Epithelial cell of proximal tubule (primary cell): Measurements from ENCODE around the gene LIPK. TPM values are rescaled to one million over a fixed set of nuclear protein-coding genes. Genes with fewer than 3 reads are reported as not detected.
"Not testable (repeated sequence)": the region's sequence is repeated elsewhere in the genome, so short reads cannot be mapped to it uniquely, and the experiment has no call there.

ENCODE experiments used
- DNase-seq: peaks from one replicate; pipeline ENCODE4 v3.0.0-alpha.2; 2011; ENCODE audit warnings: low read depth
- H3K4me3 ChIP-seq: 2 replicates; pipeline ENCODE4 v1.5.1; 2011; ENCODE audit warnings: low read depth, mild to moderate bottlenecking, low read length
- total RNA-seq: library from RNA; depleted of rRNA; stranded (reverse); fragments of >200 nt; gene quantifications from 2 replicates; pipeline ENCODE4 v1.2.3, GENCODE V29; 2015
- TF ChIP-seq, protein P1 (sequence below): conservative IDR thresholded peaks from 2 replicates; pipeline ENCODE4 v1.5.1; 2012; ENCODE audit warnings: low read depth, mild to moderate bottlenecking, low read length

The LIPK gene
- total RNA-seq, 1 donor from 2014 or later: not detected

DNA sequence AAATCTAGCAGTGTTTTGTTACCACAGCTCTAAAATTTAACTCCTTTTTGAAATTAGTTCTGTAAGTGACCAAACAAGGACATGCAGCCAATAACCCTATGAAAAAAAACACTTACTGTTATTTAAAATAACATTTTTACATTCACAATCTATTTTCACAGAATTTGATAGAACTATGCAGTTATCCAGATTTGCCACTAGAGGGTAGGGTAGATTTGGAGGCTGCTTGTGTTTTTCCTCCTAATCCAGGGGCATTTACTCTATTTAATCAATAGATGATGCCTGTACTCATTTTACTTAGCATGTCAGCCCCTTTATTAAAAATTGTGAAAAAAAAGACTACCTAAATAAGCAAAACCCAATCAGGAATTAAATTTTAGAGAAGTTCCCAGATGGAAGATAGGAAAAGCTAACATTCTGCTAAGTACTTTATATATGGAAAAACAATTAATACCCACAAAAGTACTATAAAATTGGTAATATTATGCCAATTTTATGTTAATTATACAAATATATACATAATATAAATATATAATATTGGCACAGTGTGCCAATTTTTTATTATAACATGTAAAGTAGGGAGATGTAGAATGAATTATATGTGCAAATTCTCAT is 18.1 kb upstream of the LIPK start:
- no peak overlapping the region for H3K4me3 ChIP-seq
- no peak for DNase-seq
- TF ChIP-seq, protein P1, sequence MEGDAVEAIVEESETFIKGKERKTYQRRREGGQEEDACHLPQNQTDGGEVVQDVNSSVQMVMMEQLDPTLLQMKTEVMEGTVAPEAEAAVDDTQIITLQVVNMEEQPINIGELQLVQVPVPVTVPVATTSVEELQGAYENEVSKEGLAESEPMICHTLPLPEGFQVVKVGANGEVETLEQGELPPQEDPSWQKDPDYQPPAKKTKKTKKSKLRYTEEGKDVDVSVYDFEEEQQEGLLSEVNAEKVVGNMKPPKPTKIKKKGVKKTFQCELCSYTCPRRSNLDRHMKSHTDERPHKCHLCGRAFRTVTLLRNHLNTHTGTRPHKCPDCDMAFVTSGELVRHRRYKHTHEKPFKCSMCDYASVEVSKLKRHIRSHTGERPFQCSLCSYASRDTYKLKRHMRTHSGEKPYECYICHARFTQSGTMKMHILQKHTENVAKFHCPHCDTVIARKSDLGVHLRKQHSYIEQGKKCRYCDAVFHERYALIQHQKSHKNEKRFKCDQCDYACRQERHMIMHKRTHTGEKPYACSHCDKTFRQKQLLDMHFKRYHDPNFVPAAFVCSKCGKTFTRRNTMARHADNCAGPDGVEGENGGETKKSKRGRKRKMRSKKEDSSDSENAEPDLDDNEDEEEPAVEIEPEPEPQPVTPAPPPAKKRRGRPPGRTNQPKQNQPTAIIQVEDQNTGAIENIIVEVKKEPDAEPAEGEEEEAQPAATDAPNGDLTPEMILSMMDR: peak; percentile 84

DNA sequence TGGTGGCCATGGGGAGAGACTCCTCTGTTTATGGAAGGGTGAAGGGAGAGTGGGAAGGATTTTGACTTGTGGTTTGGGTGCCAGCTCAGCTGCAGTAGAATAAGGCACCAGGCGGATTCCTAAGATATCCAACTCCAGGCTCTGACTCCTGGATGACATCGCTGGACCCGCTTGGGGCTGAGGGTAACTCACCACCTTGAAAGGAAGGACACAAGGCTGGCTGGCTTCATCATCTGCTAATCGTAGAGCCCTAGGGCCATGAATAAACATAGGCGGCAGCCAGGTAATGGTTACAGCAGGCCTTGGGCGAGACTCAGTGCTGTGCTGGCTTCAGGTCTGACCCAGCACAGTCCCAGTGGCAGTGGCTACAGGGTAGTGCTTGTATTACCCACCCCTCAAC is 16.7 kb upstream of the LIPK start:
- no peak for DNase-seq
- TF ChIP-seq, protein P1: no peak
- H3K4me3 ChIP-seq: no peak overlapping the region

DNA sequence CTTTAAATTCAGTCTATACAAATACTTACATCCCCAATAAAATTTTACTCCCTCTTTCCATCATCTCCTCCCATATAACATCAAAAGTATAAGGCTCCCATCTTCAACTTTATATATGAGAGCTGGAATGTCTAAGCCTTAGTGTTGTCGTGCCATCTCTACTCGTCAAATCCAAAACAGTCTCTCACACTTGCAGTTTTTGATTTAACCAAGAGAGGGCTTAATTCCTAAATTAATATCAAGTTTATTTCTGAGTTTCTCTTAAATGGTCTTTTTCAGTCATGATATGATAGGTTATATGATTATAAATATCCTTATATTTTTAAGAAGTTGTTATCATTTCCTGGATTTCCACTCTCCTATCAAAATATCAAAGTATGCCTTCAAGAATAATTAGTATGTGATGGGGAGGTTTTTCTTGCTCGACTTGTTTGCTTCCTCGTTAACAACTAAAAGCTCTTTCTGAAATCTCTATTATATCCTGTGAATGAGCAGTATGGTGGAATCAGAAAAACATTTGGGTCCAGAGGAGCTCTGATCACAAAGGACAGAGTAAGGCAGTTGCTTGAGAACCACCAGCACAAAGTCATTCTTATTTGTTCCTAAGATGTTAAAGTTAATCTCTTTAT is 12.5 kb upstream of the LIPK start:
- no peak overlapping the region for H3K4me3 ChIP-seq
- no peak for DNase-seq
- TF ChIP-seq, protein P1: peak; percentile 39

DNA sequence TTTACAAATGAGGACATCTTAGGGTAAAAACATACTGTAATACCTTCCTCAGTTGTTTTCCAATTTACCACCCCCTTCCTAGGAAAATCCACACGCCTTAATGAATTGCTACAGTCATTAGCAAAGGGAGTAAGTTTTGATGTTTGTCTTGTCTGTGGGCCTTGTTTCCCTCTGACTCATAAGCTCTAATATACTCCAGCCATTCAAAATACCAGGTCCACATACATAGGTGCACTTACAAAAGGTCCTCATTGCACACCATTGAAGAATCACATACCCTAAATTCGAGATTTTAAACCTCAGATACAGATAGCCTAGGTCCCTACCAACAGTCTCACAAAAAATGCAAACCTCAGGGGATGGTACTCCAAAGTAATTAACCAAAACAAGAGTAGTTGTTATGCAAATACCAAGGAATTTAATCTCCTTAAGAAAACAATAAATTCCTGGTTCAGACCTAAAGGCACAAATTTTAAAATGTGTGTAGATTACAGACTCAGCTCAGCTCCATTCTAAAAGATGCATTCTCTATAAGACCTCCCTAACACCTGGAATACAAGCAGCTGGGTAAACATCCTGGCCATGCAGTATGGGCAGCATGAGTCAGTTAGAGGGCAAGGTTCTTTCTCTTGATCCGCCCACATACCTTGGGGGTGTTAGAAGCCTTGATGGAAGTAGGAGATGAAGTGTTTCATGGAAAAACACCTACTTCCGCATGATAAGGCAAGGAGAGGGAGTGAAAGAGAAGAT is 3.0 kb upstream of the LIPK start:
- peak; percentile 79 for DNase-seq

DNA sequence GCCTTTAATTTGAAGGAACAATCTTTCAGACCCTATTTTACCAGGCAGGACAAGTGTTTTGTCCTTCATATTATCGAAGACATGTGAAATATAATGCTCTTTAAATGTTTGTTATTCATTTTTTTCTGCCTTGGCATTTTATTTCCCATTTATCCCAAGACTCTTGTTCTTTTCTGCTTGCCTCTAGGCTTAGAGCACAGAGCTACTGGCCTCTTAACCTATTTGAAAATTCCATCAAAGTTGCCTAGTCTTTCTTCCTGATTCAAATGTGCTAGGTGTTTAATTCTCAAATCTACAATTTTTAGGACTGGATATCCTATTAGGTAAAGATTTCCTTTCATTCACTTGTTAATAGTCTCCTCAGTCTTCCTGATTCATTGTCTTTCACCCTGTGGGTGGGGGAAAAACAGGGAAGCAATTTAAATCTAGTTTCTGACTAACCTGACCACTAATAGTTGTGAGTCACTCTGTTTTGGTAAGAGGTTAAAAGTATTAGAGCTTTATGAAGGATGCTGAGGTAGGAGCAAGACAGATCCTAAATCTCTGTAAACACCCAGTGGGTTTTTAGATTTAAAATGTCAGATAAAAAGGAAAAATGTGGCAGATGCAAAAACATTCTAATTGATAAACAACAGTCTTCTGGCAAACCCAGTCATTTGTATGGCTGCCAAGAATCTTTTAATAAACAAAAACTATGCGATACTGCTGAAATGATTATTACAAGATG is 1.5 kb downstream of the LIPK start:
- H3K4me3 ChIP-seq: no peak overlapping the region
- TF ChIP-seq, protein P1: no peak
- DNase-seq: peak; percentile 69

More for the DNA sequence above, 3.0 kb upstream of the LIPK start:
- TF ChIP-seq, protein P1: no peak
- no peak overlapping the region for H3K4me3 ChIP-seq

DNA sequence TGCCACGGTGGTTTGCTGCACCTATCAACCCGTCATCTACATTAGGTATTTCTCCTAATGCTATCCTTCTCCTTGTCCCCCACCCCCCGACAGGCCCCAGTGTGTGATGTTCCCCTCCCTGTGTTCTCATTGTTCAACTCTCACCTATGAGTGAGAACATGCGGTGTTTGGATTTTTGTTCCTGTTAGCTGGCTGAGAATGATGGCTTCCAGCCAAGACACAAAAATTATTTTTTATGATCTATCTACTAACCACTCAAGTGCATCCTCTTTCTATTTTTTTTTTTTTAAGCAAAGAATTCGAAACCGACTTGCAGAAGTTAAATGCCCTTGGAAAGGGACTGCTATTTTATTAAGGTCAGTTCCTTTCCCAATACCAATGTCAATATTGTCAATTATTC is 3.3 kb downstream of the LIPK start:
- not testable (repeated sequence) for DNase-seq, H3K4me3 ChIP-seq

DNA sequence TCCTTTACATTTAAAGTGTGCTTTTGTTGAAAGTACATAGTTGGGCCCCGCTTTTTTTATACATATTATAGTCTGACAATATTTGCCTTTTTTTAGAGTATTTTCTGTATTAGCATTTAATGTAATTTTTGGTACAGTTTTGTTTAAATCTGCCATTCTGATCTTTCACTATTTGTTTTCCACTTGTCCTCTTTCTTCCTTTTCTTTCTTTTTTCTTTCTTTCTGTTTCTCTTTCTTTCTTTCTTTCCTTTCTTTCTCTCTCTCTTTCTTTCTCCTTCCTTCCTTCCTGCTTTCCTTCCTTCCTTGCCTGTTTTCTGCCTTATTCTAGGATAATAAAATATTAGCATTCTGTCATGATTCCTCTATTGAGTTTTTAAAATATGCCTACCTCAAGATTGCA is 9.5 kb downstream of the LIPK start:
- H3K4me3 ChIP-seq: no peak overlapping the region

More for the DNA sequence above, 9.5 kb downstream of the LIPK start:
- DNase-seq: no peak
- TF ChIP-seq, protein P1: no peak
